SW 1271 (cell line): ENCODE measurements around the gene XYLT1.

Experiments
- DNase-seq, 2 experiments: peaks; one replicate each; lab custom pipeline; 2025; lab: John Stamatoyannopoulos, UW

Gene XYLT1

DNA sequence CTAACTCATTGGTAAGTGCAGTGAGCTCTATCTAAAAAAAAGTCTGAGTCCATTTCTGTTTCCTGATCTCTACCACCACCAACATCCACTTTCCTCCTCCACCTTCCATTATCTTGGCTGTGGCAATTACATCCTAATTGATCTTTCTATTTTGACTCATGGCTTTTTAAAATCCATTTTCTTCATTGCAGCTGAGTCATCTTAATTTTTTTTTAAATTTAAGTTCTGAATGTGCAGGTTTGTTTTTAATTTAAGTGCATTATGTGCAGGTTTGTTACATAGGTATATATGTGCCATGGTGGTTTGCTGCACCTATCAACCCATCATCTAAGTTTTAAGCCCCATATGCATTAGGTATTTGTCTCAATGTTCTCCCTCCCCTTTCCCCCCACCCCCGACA, 390.7 kb downstream of the XYLT1 start:
- DNase-seq: no peak

GRCh38 chr16:17078931-17079631, 391.7 kb downstream of the XYLT1 start:
- no peak for DNase-seq

GRCh38 chr16:17076818-17077498, 393.8 kb downstream of the XYLT1 start:
- DNase-seq: no peak

DNA sequence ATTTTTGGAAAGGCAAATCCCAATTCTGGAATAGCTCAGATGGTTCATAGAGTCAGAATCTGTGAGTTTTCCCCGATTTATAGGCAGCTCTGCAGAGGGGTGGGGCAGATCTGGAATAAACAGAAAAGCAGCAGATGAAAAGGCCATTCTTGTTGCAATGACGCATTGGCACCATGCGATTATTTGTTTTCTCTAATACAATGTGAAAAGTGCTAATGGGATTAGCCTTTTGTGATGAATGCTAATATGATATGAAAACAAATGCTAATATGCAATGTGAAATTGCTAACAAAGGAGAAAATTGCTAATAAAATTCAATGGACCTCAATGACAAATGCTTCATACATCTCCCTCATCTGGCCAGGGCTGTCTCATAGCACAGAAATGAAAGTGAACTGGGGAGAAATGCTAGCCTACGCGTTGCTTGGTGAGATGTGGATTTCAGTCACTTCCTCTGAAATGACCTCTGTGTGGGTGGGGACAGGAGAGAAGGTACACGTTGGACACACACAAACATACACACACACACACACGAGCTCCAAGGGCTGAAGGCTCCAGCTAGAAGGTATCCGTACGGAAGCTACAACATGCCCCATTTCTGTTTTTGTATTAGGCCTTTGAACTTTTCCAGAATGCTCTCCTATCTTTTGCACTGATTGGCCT, 394.5 kb downstream of the XYLT1 start:
- DNase-seq: no peak

DNA sequence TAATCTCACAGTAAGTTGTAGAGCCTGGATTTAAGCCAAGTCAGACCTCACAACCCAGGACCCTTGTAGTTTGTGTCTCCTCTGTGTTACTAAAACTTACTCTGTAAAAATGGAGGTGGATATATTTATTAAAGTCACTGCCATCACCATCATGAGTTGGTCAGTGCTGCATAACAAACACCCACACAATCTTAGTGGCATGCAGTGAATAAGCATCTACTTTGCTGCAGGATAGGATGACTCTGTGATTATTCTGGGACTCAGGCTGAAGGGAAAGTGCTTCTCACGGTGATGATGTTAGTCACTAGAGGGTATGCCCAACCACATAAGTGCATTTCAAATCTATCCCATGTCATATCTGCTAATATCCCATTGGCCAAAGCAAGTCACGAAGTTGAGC, 398.7 kb downstream of the XYLT1 start:
- DNase-seq: no peak

- no peak for DNase-seq
These were observed 399.7 kb downstream of the XYLT1 start for GRCh38 chr16:17070882-17071592.

GRCh38 chr16:17069681-17070080, 401.1 kb downstream of the XYLT1 start:
- no peak for DNase-seq

GRCh38 chr16:17068524-17068923, 402.2 kb downstream of the XYLT1 start:
- DNase-seq: no peak

DNA sequence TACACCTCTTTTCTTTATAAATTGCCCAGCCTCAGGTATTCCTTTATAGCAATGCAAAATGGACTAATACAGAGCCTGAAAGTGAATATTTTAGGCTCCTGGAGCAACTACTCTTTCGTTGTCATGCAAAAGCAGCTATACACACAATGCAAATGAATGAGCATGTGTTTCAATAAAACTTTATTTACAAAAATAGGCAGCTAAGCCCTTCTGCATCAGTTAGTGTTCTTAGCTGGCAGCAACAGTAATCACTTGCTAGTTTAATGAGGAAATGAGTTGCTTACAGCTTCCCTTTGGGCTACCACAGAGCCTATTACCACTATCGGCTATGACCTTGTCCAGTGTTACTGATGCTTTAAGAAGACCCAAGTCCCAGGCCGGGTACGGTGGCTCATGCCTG, 402.9 kb downstream of the XYLT1 start:
- no peak for DNase-seq

DNA sequence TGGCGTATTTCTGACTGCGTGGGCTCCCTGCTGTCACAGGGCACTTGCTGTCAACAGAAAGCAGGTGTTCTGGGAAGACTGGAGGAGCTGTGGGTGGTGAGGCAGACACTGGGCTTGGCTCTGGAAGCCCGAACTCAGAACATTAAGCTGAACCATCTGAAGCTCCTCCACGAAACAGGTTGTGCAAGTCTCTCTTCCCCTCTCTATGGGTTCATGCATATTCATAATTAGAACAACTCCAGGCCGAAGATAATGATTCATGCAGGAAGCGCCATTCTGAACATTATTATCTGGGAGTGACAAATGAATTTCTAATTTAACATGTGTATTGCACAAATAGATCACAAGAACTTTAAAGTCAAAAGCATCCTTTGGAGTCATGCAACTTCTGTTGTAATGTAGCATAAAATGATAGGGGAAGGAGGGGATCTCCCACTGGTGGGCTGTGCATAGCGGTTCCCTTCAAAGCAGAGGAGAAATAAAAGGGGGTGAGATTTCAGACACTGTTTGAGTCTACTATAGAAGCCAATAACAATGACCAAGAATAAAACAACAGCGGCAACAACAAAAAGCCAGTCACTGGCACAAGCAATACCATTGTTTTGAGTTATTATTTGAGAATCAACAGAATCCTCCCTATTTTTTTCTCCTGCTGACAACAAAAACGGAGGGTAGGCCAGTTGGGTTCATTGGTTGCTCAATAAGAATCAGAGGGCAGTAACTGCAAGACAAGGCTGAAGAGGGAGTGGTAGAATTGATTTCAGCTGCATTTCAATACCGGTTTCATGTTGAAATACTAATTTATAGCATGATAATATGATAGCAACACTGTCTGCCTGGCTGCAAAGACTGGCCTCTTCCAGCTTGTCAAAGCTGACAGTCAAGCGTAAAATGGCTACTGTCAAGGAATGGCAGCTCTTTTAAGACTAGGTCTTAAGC, 407.3 kb downstream of the XYLT1 start:
- no peak for DNase-seq

DNA sequence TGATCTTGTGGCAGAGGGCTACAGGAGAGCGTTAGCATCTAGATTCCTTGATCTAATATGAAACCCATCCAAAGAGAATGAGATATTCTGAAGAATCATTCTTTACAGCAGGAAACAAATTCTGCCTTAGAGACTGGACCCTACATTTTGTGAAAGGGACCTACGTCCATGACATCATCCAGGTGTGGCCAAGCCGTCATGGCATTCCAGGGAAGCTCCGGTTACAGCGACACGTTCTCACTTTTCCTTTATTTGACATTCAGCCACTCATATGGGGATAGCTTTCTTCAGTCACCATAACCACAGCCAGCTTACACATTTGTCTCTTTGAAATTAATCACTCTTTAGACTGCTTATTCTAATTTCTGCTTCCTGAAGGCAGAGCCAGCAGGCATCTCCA, 408.1 kb downstream of the XYLT1 start:
- DNase-seq: no peak

- no peak for DNase-seq
These were observed 409.4 kb downstream of the XYLT1 start for GRCh38 chr16:17061326-17061725.

DNA sequence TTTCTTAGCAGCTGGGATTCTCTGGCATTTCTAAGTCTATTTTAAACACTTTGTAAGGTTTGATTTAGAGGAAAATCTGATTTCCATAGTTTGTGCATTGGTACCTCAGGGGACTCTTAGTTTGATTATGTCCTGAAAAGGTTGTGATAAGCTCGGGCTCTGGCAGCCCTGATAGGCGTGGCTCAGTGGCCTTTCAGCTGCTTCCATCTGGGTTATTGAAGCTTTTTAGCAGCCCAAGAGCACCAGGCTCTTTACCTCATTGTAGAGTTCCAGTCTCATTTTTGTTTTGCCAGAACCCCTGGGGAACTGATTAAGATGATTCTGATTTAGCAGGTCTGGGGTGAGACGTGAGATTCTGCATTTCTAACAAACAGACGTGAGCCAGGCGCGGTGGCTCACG, 412.3 kb downstream of the XYLT1 start:
- DNase-seq: no peak

DNA sequence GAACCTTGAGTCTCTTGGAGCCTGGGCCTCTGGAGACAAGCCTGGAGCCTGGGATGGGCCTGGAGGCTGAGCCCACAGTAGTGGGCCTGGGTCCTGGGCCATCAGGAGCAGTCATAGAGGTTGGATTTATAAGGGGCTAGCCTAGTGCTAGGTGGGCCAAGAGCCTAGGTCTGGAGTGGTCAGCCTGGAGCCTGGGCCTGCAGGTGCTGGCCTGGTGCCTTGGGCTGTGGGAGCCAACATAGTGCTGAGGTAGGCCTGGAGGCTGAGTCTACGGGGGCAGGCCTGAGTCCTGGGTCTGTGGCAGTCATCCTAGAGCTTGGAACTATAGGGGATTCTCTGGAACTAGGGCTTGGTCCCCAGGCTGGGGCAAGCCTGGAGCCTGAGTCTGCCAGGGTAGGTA, 414.1 kb downstream of the XYLT1 start:
- DNase-seq: no peak

DNA sequence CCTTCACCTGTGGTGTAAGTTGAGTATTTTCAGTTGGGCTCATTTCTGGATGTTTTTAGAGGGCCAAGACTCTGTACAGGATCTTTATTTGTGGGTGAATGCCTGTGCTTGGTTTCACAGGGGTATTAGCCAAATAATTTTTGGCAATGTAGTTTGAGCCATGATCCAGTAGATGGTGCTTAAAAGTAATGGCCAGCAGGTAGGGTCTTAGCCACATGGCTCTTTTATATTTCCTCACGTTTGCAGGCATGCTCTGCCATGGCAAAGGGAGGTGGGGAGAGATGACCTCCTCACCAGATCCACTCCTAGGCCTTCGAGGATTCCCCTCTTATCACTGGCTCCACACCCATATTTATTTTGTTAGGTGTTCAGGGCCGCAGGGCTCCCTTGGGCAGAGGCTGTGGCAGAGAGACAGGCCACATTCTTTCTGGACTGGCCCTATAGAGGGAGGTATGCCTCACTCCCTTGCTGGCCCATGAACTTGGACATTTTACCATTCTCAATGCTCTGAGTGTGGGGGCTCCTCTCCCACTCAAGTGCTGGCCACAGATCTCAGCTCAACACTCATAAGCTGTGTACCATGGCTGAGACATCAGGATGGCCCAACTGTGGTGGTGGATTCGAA, 417.1 kb downstream of the XYLT1 start:
- no peak for DNase-seq
